Naive thymus-derived CD4-positive, alpha-beta T cell (primary cell): Measurements from ENCODE around the gene ADAMTS17. TPM values are rescaled to one million over a fixed set of nuclear protein-coding genes. Genes with fewer than 3 reads are reported as not detected.

Source experiments
- ATAC-seq: fragments of 150-1000 bp; cut with Tn5 transposase; 2 replicates; pipeline ENCODE4 v1.10.0; 2021; ENCODE audit warnings: mild to moderate bottlenecking, moderate library complexity
- CTCF ChIA-PET: fragments of 350-600 bp; sonication (Branson Sonifier 250); formaldehyde crosslinking; loops from one replicate; lab custom pipeline; 2021; ENCODE audit warnings: antibody characterized with exemption; lab: Charles Lee
- POLR2A ChIA-PET: fragments of 350-600 bp; sonication (Branson Sonifier 250); formaldehyde crosslinking; loops from one replicate; lab custom pipeline; 2021; ENCODE audit warnings: antibody characterized with exemption, inconsistent platforms; lab: Charles Lee
- DNase-seq, 9 donors: peaks; one replicate each; pipeline versions ENCODE4 v3.0.0 to v3.0.0-alpha.2; 2020 to 2022; ENCODE audit warnings: mixed read lengths in 1 of 9
- H3K27ac ChIP-seq: one replicate; pipeline ENCODE4 v1.7.0; 2013; ENCODE audit warnings: mild to moderate bottlenecking, low read depth, low read length, moderate library complexity
- H3K27me3 ChIP-seq, 2 donors: one replicate each; pipeline ENCODE4 v1.7.0; 2013; ENCODE audit warnings: low read length in 2 of 2, mild to moderate bottlenecking in 2 of 2, moderate library complexity in 2 of 2; ENCODE audit not compliant: control insufficient read depth in 2 of 2, insufficient read depth in 2 of 2
- H3K36me3 ChIP-seq, 3 experiments: 1 replicate in 2 of 3; 2 replicates in 1 of 3; pipeline ENCODE4 v1.7.0; 2013; ENCODE audit warnings: low read length in 3 of 3, mild to moderate bottlenecking in 3 of 3, moderate library complexity in 1 of 3; ENCODE audit not compliant: insufficient read depth in 3 of 3, control insufficient read depth in 2 of 3
- H3K4me1 ChIP-seq, 2 donors: one replicate each; pipeline ENCODE4 v1.7.0; 2013; ENCODE audit warnings: low read length in 2 of 2, mild to moderate bottlenecking in 2 of 2, moderate library complexity in 1 of 2; ENCODE audit not compliant: control insufficient read depth in 2 of 2, insufficient read depth in 2 of 2
- H3K4me3 ChIP-seq: 2 replicates; pipeline ENCODE4 v1.7.0; 2013; ENCODE audit warnings: mild to moderate bottlenecking, low read length
- H3K9me3 ChIP-seq, 3 experiments: 1 replicate in 2 of 3; 2 replicates in 1 of 3; pipeline ENCODE4 v1.7.0; 2013; ENCODE audit warnings: low read length in 3 of 3; ENCODE audit not compliant: control insufficient read depth in 2 of 3
- H3K27ac Mint-ChIP-seq, 9 donors: one replicate each; pipeline ENCODE4 v1.8.0; 2020 to 2022; ENCODE audit warnings: mixed read lengths in 9 of 9, mild to moderate bottlenecking in 8 of 9, moderate library complexity in 5 of 9, inconsistent platforms in 2 of 9
- H3K27me3 Mint-ChIP-seq, 5 donors: one replicate each; pipeline ENCODE4 v1.8.0; 2021 to 2022; ENCODE audit warnings: mixed read lengths in 5 of 5, mild to moderate bottlenecking in 1 of 5
- H3K36me3 Mint-ChIP-seq, 5 donors: one replicate each; pipeline ENCODE4 v1.8.0; 2020 to 2022; ENCODE audit warnings: mixed read lengths in 5 of 5, mild to moderate bottlenecking in 3 of 5, inconsistent platforms in 1 of 5
- H3K4me1 Mint-ChIP-seq, 7 donors: one replicate each; pipeline ENCODE4 v1.8.0; 2020 to 2022; ENCODE audit warnings: mixed read lengths in 7 of 7, mild to moderate bottlenecking in 3 of 7, inconsistent platforms in 1 of 7
- H3K4me3 Mint-ChIP-seq, 10 donors: one replicate each; pipeline ENCODE4 v1.8.0; 2020 to 2022; ENCODE audit warnings: mild to moderate bottlenecking in 10 of 10, mixed read lengths in 10 of 10, moderate library complexity in 6 of 10, inconsistent platforms in 2 of 10
- H3K9me3 Mint-ChIP-seq, 11 donors: one replicate each; pipeline ENCODE4 v1.8.0; 2020 to 2022; ENCODE audit warnings: mixed read lengths in 11 of 11, mild to moderate bottlenecking in 4 of 11, inconsistent platforms in 1 of 11, moderate library complexity in 1 of 11
- intact Hi-C, 2 donors: fragments of 100-400 bp; cut with micrococcal nuclease; formaldehyde crosslinking; loops; one replicate each; pipeline ENCODE4 v1.15.1; 2023
- polyA plus RNA-seq, 2 donors: library from polyadenylated mRNA; unstranded; fragments of 300-500 nt; fragmentation: Illumina TruSeq; gene quantifications; one replicate each; pipeline ENCODE4 v1.2.3, GENCODE V29; 2021
- total RNA-seq, 6 experiments: library from RNA in 5 of 6; stranded (reverse) in 5 of 6; gene quantifications; 1 replicate in 5 of 6; 2 replicates in 1 of 6; pipeline ENCODE4 v1.2.3 and lab custom pipeline; 2021 to 2026

The ADAMTS17 gene
- total and polyA plus RNA-seq, 7 experiments from 2014 or later: 1.5 to 13.5 (median 3.2) TPM

- Mint-ChIP-seq H3K27ac (no peak overlapping the region), H3K36me3 (peaks cover 0 to 33% (median 18%) of the 10 kb centered on the region in 5 donors), H3K4me1 (no peaks in the 10 kb centered on the region), H3K27me3 (no peaks in the 10 kb centered on the region), H3K9me3 (peaks cover 0 to 2% (median 0%) of the 10 kb centered on the region in 11 donors), H3K4me3 (no peak overlapping the region)
- H3K9me3 ChIP-seq: no peaks in the 10 kb centered on the region
- H3K4me3 ChIP-seq: no peak overlapping the region
- H3K27ac ChIP-seq: no peak overlapping the region
- ChIA-PET POLR2A (no interaction called here), CTCF (no interaction called here)
- no peak for DNase-seq
- no peak for ATAC-seq
- no peaks in the 10 kb centered on the region for H3K27me3 ChIP-seq
- no peaks in the 10 kb centered on the region for H3K36me3 ChIP-seq
- intact Hi-C loops: no loop called here
- no peaks in the 10 kb centered on the region for H3K4me1 ChIP-seq
Observed at GRCh38 chr15:100061944-100062343, 279.8 kb downstream of the ADAMTS17 start.

GRCh38 chr15:100060276-100060926 lies 281.4 kb downstream of the ADAMTS17 start:
- Histone ChIP-seq H3K9me3 (no peaks in the 10 kb centered on the region), H3K27ac (no peak overlapping the region), H3K4me1 (no peaks in the 10 kb centered on the region), H3K4me3 (no peak overlapping the region), H3K27me3 (no peaks in the 10 kb centered on the region), H3K36me3 (no peaks in the 10 kb centered on the region)
- H3K27ac Mint-ChIP-seq: no peak overlapping the region
- no peaks in the 10 kb centered on the region for H3K4me1 Mint-ChIP-seq
- DNase-seq (no peak), ATAC-seq (no peak)
- peaks cover 0 to 2% (median 0%) of the 10 kb centered on the region in 11 donors for H3K9me3 Mint-ChIP-seq
- intact Hi-C loops: no loop called here
- H3K36me3 Mint-ChIP-seq: peaks cover 0 to 24% (median 13%) of the 10 kb centered on the region in 5 donors
- ChIA-PET CTCF (no interaction called here), POLR2A (no interaction called here)
- H3K27me3 Mint-ChIP-seq: no peaks in the 10 kb centered on the region
- H3K4me3 Mint-ChIP-seq: no peak overlapping the region

- Mint-ChIP-seq H3K4me3 (no peak overlapping the region), H3K27ac (no peak overlapping the region), H3K36me3 (peaks cover 0 to 24% (median 13%) of the 10 kb centered on the region in 5 donors), H3K9me3 (peaks cover 0 to 2% (median 0%) of the 10 kb centered on the region in 11 donors), H3K27me3 (no peaks in the 10 kb centered on the region), H3K4me1 (no peaks in the 10 kb centered on the region)
- ATAC-seq: no peak
- intact Hi-C loops: no loop called here
- DNase-seq: no peak
- Histone ChIP-seq H3K36me3 (no peaks in the 10 kb centered on the region), H3K4me3 (no peak overlapping the region), H3K9me3 (no peaks in the 10 kb centered on the region), H3K4me1 (no peaks in the 10 kb centered on the region), H3K27ac (no peak overlapping the region), H3K27me3 (no peaks in the 10 kb centered on the region)
- CTCF ChIA-PET: no interaction called here
- POLR2A ChIA-PET: no interaction called here
Observed at GRCh38 chr15:100059521-100059920, 282.3 kb downstream of the ADAMTS17 start.

GRCh38 chr15:100059094-100059493 lies 282.7 kb downstream of the ADAMTS17 start:
- Histone ChIP-seq H3K4me1 (no peaks in the 10 kb centered on the region), H3K36me3 (no peaks in the 10 kb centered on the region), H3K4me3 (no peak overlapping the region), H3K27ac (no peak overlapping the region), H3K27me3 (no peaks in the 10 kb centered on the region), H3K9me3 (no peaks in the 10 kb centered on the region)
- no peak for ATAC-seq
- Mint-ChIP-seq H3K36me3 (peaks cover 0 to 24% (median 13%) of the 10 kb centered on the region in 5 donors), H3K9me3 (peaks cover 0 to 2% (median 0%) of the 10 kb centered on the region in 11 donors), H3K27me3 (no peaks in the 10 kb centered on the region), H3K4me1 (no peaks in the 10 kb centered on the region), H3K27ac (no peak overlapping the region), H3K4me3 (no peak overlapping the region)
- no peak for DNase-seq
- CTCF ChIA-PET: no interaction called here
- POLR2A ChIA-PET: no interaction called here
- intact Hi-C loops: no loop called here

- Mint-ChIP-seq H3K4me3 (no peak overlapping the region), H3K36me3 (peaks cover 0 to 29% (median 13%) of the 10 kb centered on the region in 5 donors), H3K27me3 (no peaks in the 10 kb centered on the region), H3K9me3 (peaks cover 0 to 2% (median 0%) of the 10 kb centered on the region in 11 donors), H3K4me1 (no peaks in the 10 kb centered on the region), H3K27ac (no peak overlapping the region)
- H3K36me3 ChIP-seq: no peaks in the 10 kb centered on the region
- no peak overlapping the region for H3K27ac ChIP-seq
- H3K4me1 ChIP-seq: no peaks in the 10 kb centered on the region
- no peak overlapping the region for H3K4me3 ChIP-seq
- no peak for ATAC-seq
- POLR2A ChIA-PET: no interaction called here
- no peaks in the 10 kb centered on the region for H3K9me3 ChIP-seq
- no peak for DNase-seq
- H3K27me3 ChIP-seq: no peaks in the 10 kb centered on the region
- intact Hi-C loops: no loop called here
- CTCF ChIA-PET: no interaction called here
Observed at GRCh38 chr15:100058458-100058857, 283.3 kb downstream of the ADAMTS17 start.

GRCh38 chr15:100057281-100057680 lies 284.5 kb downstream of the ADAMTS17 start:
- Mint-ChIP-seq H3K36me3 (peaks cover 0 to 28% (median 10%) of the 10 kb centered on the region in 5 donors), H3K27ac (no peak overlapping the region), H3K4me3 (no peak overlapping the region), H3K27me3 (no peaks in the 10 kb centered on the region), H3K9me3 (peaks cover 0 to 2% (median 0%) of the 10 kb centered on the region in 11 donors), H3K4me1 (no peaks in the 10 kb centered on the region)
- Histone ChIP-seq H3K9me3 (no peaks in the 10 kb centered on the region), H3K27me3 (no peaks in the 10 kb centered on the region), H3K36me3 (no peaks in the 10 kb centered on the region), H3K4me1 (no peaks in the 10 kb centered on the region), H3K27ac (no peak overlapping the region), H3K4me3 (no peak overlapping the region)
- ATAC-seq (no peak), DNase-seq (no peak)
- intact Hi-C loops: no loop called here
- ChIA-PET POLR2A (no interaction called here), CTCF (no interaction called here)

- H3K9me3 ChIP-seq: no peaks in the 10 kb centered on the region
- Mint-ChIP-seq H3K9me3 (peaks cover 0 to 2% (median 0%) of the 10 kb centered on the region in 11 donors), H3K4me1 (no peaks in the 10 kb centered on the region), H3K27me3 (no peaks in the 10 kb centered on the region), H3K36me3 (peaks cover 0 to 24% (median 3%) of the 10 kb centered on the region in 5 donors), H3K4me3 (no peak overlapping the region), H3K27ac (no peak overlapping the region)
- ChIA-PET POLR2A (no interaction called here), CTCF (no interaction called here)
- no peaks in the 10 kb centered on the region for H3K36me3 ChIP-seq
- intact Hi-C loops: no loop called here
- H3K27ac ChIP-seq: no peak overlapping the region
- DNase-seq (no peak), ATAC-seq (no peak)
- H3K4me3 ChIP-seq: no peak overlapping the region
- H3K4me1 ChIP-seq: no peaks in the 10 kb centered on the region
- no peaks in the 10 kb centered on the region for H3K27me3 ChIP-seq
Observed at GRCh38 chr15:100056411-100057072, 285.2 kb downstream of the ADAMTS17 start.
